Trophoblast cell (in vitro differentiated cells and primary cell): ENCODE data around the gene ZNF467.

Source experiments
- DNase-seq, 2 donors: peaks; one replicate each; pipeline ENCODE4 v3.0.0-alpha.2; 2016
- H2AFZ ChIP-seq: 2 replicates; pipeline ENCODE4 v1.6.1; 2013; ENCODE audit warnings: low read length, moderate library complexity, mild to moderate bottlenecking; ENCODE audit not compliant: insufficient read depth, poor library complexity
- H2AK5ac ChIP-seq: 2 replicates; pipeline ENCODE4 v1.6.1; 2013; ENCODE audit warnings: mild to moderate bottlenecking, low read length
- H2BK120ac ChIP-seq: 2 replicates; pipeline ENCODE4 v1.6.1; 2013; ENCODE audit warnings: low read length, mild to moderate bottlenecking, moderate library complexity; ENCODE audit not compliant: insufficient read depth, poor library complexity
- H2BK12ac ChIP-seq: 2 replicates; pipeline ENCODE4 v1.6.1; 2013; ENCODE audit warnings: mild to moderate bottlenecking, low read length, moderate library complexity
- H2BK5ac ChIP-seq: 2 replicates; pipeline ENCODE4 v1.6.1; 2013; ENCODE audit warnings: low read length, low read depth, moderate library complexity, mild to moderate bottlenecking; ENCODE audit not compliant: poor library complexity
- H3K14ac ChIP-seq: 2 replicates; pipeline ENCODE4 v1.6.1; 2013; ENCODE audit warnings: mild to moderate bottlenecking, low read length
- H3K18ac ChIP-seq: 2 replicates; pipeline ENCODE4 v1.6.1; 2013; ENCODE audit warnings: mild to moderate bottlenecking, low read length
- H3K23ac ChIP-seq: 2 replicates; pipeline ENCODE4 v1.6.1; 2013; ENCODE audit warnings: low read length
- H3K27ac ChIP-seq: 2 replicates; pipeline ENCODE4 v1.5.1; 2013; ENCODE audit warnings: low read depth, mild to moderate bottlenecking, inconsistent platforms, low read length, moderate library complexity
- H3K27me3 ChIP-seq: 2 replicates; pipeline ENCODE4 v1.6.1; 2013; ENCODE audit warnings: inconsistent platforms, mild to moderate bottlenecking, low read length, moderate library complexity; ENCODE audit not compliant: insufficient read depth
- H3K36me3 ChIP-seq, 2 experiments: 1 replicate in 1 of 2; 2 replicates in 1 of 2; pipeline ENCODE4 v1.6.1; 2013; ENCODE audit warnings: low read length in 2 of 2, mild to moderate bottlenecking in 2 of 2, moderate library complexity in 1 of 2; ENCODE audit not compliant: insufficient read depth in 2 of 2, control insufficient read depth in 1 of 2
- H3K4ac ChIP-seq: 2 replicates; pipeline ENCODE4 v1.6.1; 2013; ENCODE audit warnings: low read depth, mild to moderate bottlenecking, low read length, moderate library complexity
- H3K4me1 ChIP-seq, 2 experiments: 1 replicate in 1 of 2; 2 replicates in 1 of 2; pipeline ENCODE4 v1.6.1; 2013; ENCODE audit warnings: low read length in 2 of 2, mild to moderate bottlenecking in 2 of 2, moderate library complexity in 1 of 2; ENCODE audit not compliant: insufficient read depth in 2 of 2, control insufficient read depth in 1 of 2
- H3K4me2 ChIP-seq: 2 replicates; pipeline ENCODE4 v1.6.1; 2013; ENCODE audit warnings: inconsistent platforms, mild to moderate bottlenecking, low read length, moderate library complexity
- H3K4me3 ChIP-seq: 2 replicates; pipeline ENCODE4 v1.5.1; 2013; ENCODE audit warnings: mild to moderate bottlenecking, low read depth, low read length, inconsistent platforms
- H3K79me1 ChIP-seq: one replicate; pipeline ENCODE4 v1.6.1; 2013; ENCODE audit warnings: low read length
- H3K79me2 ChIP-seq: 2 replicates; pipeline ENCODE4 v1.6.1; 2013; ENCODE audit warnings: low read length, mild to moderate bottlenecking; ENCODE audit not compliant: control insufficient read depth, insufficient read depth, poor library complexity
- H3K9ac ChIP-seq: 2 replicates; pipeline ENCODE4 v1.6.1; 2013; ENCODE audit warnings: mild to moderate bottlenecking, low read length
- H3K9me3 ChIP-seq: 2 replicates; pipeline ENCODE4 v1.6.1; 2013; ENCODE audit warnings: low read depth, mild to moderate bottlenecking, control low read depth, inconsistent platforms, low read length; ENCODE audit not compliant: insufficient read depth
- H4K12ac ChIP-seq: 2 replicates; pipeline ENCODE4 v1.6.1; 2013; ENCODE audit warnings: low read depth, mild to moderate bottlenecking, low read length, moderate library complexity
- H4K8ac ChIP-seq: 2 replicates; pipeline ENCODE4 v1.6.1; 2013; ENCODE audit warnings: low read depth, mild to moderate bottlenecking, low read length, moderate library complexity
- H4K91ac ChIP-seq: one replicate; pipeline ENCODE4 v1.6.1; 2013; ENCODE audit warnings: low read depth, mild to moderate bottlenecking, low read length, moderate library complexity
- WGBS: extraction: QIAGEN DNeasy Blood & Tissue Kit; methylation state at CpG from one replicate; pipeline ENCODE4 v1.1.7; 2013; ENCODE audit warnings: missing lambda C conversion rate; ENCODE audit not compliant: insufficient read length, insufficient coverage; ENCODE audit errors: extremely low coverage; 5-methylcytosine and 5-hydroxymethylcytosine counted together

ZNF467 gene

DNA sequence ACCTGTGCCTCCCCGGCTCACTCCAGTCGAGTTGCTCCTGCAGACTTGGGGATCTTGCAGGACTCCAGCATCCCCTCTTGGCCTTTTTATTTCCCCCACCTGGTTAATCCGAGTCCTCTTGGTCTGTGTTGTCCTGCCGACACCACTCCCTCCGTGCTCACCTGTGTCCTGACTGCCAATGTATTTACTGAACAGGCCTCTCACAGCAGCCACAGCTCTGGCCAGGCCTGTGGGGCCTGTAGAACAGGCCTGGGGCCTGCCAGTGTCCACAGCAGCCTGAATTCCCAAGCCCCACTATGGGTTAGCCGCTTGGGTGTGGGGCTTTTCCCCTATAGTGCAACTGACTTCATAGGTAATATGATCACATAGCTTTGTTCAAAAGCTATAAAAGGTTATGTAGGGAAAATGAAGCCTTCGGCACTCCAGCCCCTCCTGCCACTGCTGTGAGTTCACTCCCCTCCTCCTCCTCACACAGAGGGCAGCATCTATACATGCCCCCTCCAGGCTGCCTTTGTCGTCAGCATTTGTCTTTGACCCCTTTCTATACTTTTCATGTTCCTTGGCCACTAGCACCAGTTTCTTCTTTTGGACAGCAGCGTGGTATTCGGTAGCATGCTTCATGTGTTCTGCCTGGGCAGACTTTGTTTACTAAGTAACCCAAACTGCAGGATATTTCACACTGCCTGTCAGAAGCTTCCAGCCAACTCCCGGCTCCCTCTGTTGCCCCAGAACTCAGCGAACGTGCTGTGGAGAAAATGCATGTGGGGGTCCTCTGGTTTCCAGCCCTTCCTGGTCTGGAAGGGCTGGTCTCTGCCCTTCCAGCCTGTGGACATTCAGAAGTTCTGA, 46.1 kb downstream of the ZNF467 start:
- Histone ChIP-seq H3K36me3 (peaks cover 92 to 96% of the 10 kb centered on the region in 2 experiments), H3K79me2 (no peaks in the 10 kb centered on the region), H2BK120ac (no peak overlapping the region), H3K27ac (no peak overlapping the region), H3K4ac (no peak overlapping the region), H3K9me3 (no peaks in the 10 kb centered on the region), H3K4me3 (no peak overlapping the region), H2AFZ (no peak overlapping the region), H2AK5ac (no peak overlapping the region), H3K79me1 (no peaks in the 10 kb centered on the region), H3K4me1 (no peaks in the 10 kb centered on the region), H3K27me3 (no peaks in the 10 kb centered on the region), H3K23ac (no peak overlapping the region), H4K12ac (no peak overlapping the region), H2BK5ac (no peak overlapping the region), H3K18ac (no peak overlapping the region), H3K4me2 (no peak overlapping the region), H3K14ac (no peak overlapping the region), H2BK12ac (no peak overlapping the region), H4K91ac (no peak overlapping the region), H3K9ac (no peak overlapping the region), H4K8ac (no peak overlapping the region)
- no peak for DNase-seq
- no CpG with 5 or more reads among the region's 13 CpGs for WGBS

DNA sequence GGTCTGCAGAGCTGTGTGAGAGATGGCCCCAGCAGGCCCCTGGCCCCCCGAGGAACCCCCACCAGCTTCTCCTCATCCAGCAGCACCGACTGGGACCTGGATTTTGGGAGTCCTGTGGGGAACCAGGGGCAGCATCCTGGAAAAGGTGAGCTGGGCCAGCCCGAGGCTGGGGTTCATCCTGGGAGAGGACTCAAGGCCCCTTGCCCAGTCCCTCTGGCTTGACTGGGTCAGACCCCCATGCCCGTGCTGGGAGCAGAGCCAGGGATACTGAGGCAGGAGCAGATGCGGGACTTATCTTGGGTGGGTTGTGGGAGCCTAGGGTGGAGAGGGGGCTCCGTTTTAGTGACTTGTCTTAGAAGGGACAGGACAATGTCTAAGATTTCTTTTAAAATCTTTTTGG, 47.5 kb downstream of the ZNF467 start:
- Histone ChIP-seq H2BK12ac (no peak overlapping the region), H3K23ac (no peak overlapping the region), H2BK5ac (no peak overlapping the region), H2BK120ac (no peak overlapping the region), H3K36me3 (peaks cover 92 to 95% of the 10 kb centered on the region in 2 experiments), H3K79me2 (no peaks in the 10 kb centered on the region), H2AFZ (no peak overlapping the region), H3K18ac (no peak overlapping the region), H3K27ac (no peak overlapping the region), H3K4me2 (no peak overlapping the region), H3K4ac (no peak overlapping the region), H3K9ac (no peak overlapping the region), H3K79me1 (no peaks in the 10 kb centered on the region), H2AK5ac (no peak overlapping the region), H4K91ac (no peak overlapping the region), H4K12ac (no peak overlapping the region), H3K27me3 (no peaks in the 10 kb centered on the region), H3K4me3 (no peak overlapping the region), H3K9me3 (no peaks in the 10 kb centered on the region), H3K14ac (no peak overlapping the region), H3K4me1 (no peaks in the 10 kb centered on the region), H4K8ac (no peak overlapping the region)
- no CpG with 5 or more reads among the region's 6 CpGs for WGBS
- DNase-seq: no peak

- DNase-seq: no peak
- Histone ChIP-seq H3K27ac (no peak overlapping the region), H4K12ac (no peak overlapping the region), H2AK5ac (no peak overlapping the region), H3K4me3 (no peak overlapping the region), H3K23ac (no peak overlapping the region), H3K27me3 (no peaks in the 10 kb centered on the region), H3K14ac (no peak overlapping the region), H2BK12ac (no peak overlapping the region), H3K79me1 (no peaks in the 10 kb centered on the region), H2BK120ac (no peak overlapping the region), H3K9me3 (no peaks in the 10 kb centered on the region), H3K18ac (no peak overlapping the region), H2AFZ (no peak overlapping the region), H3K4ac (no peak overlapping the region), H4K91ac (no peak overlapping the region), H2BK5ac (no peak overlapping the region), H4K8ac (no peak overlapping the region), H3K9ac (no peak overlapping the region), H3K36me3 (peaks cover 93 to 95% of the 10 kb centered on the region in 2 experiments), H3K79me2 (no peaks in the 10 kb centered on the region), H3K4me1 (peaks cover 0 to 1% of the 10 kb centered on the region in 2 experiments), H3K4me2 (no peak overlapping the region)
- no CpG with 5 or more reads among the region's 12 CpGs for WGBS
Observed at GRCh38 chr7:149725426-149725821, 48.0 kb downstream of the ZNF467 start.

DNA sequence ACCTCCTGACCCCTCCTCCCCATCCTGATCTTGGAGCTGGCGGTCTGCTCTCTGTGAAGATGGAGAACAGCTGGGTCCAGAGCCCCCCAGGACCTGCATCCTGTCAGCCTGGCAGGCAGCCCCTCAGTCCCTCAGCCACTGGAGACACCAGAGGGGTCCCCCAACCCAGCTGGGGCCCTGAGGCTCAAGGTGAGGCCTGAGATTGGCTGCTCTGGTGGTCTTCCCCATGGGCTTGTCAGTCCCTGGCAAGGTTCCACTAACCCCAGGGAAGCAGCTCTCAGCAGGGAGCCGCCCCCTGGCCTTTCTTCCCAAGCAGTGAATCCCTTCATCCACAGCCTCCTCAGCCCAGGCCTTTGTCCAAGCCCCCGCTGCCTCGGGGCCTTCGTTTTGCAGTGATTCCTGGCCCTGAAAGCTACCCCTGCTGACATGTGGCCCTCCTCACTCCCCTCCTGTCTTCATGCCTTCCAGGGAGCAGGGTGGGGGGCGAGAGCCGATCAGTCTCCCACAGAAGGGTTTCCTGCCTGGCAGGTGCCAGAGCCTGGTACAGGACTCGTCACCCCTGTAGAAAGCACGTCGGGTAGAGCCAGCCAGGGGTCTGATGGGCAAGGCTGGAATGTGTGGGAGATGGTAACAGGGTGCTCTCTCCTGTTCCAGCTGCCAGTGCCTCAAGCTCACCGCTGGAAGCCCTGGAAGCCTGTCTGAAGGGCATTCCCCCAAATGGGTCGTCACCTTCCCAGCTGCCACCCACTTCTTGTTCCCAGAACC, 48.5 kb downstream of the ZNF467 start:
- H3K23ac ChIP-seq: no peak overlapping the region
- H3K27ac ChIP-seq: no peak overlapping the region
- H4K12ac ChIP-seq: no peak overlapping the region
- no peak overlapping the region for H4K91ac ChIP-seq
- H2BK12ac ChIP-seq: no peak overlapping the region
- H3K27me3 ChIP-seq: no peaks in the 10 kb centered on the region
- H2BK5ac ChIP-seq: no peak overlapping the region
- H3K4me1 ChIP-seq: peaks cover 3 to 7% of the 10 kb centered on the region in 2 experiments
- no peaks in the 10 kb centered on the region for H3K79me2 ChIP-seq
- peaks cover 90 to 92% of the 10 kb centered on the region in 2 experiments for H3K36me3 ChIP-seq
- no peak overlapping the region for H3K4ac ChIP-seq
- no peak overlapping the region for H2BK120ac ChIP-seq
- no peak overlapping the region for H3K14ac ChIP-seq
- H3K9me3 ChIP-seq: no peaks in the 10 kb centered on the region
- H3K18ac ChIP-seq: no peak overlapping the region
- no peak overlapping the region for H4K8ac ChIP-seq
- no peak overlapping the region for H3K9ac ChIP-seq
- H2AFZ ChIP-seq: no peak overlapping the region
- WGBS: no CpG with 5 or more reads among the region's 12 CpGs
- H3K4me3 ChIP-seq: no peak overlapping the region
- H3K4me2 ChIP-seq: no peak overlapping the region
- no peak for DNase-seq
- no peak overlapping the region for H2AK5ac ChIP-seq
- H3K79me1 ChIP-seq: no peaks in the 10 kb centered on the region
